NT2/D1 (cell line): Measurements from ENCODE around the gene C1orf21.

Source experiments
- DNase-seq: peaks from one replicate; pipeline ENCODE4 v3.0.0-alpha.2; 2011; ENCODE audit warnings: low read depth, low spot score
- H3K27me3 ChIP-seq: 2 replicates; pipeline ENCODE4 v1.6.0; 2011; ENCODE audit warnings: mild to moderate bottlenecking; ENCODE audit not compliant: insufficient read length, insufficient read depth
- H3K36me3 ChIP-seq: 2 replicates; pipeline ENCODE4 v1.6.1; 2011; ENCODE audit warnings: mild to moderate bottlenecking, low read length, mixed read lengths; ENCODE audit not compliant: insufficient read depth, insufficient read length
- H3K4me1 ChIP-seq: 2 replicates; pipeline ENCODE4 v1.5.1; 2011; ENCODE audit not compliant: insufficient read depth, insufficient read length
- H3K4me3 ChIP-seq: 2 replicates; pipeline ENCODE4 v1.5.1; 2011; ENCODE audit warnings: low read depth; ENCODE audit not compliant: insufficient read length
- H3K9ac ChIP-seq: 2 replicates; pipeline ENCODE4 v1.6.0; 2011; ENCODE audit warnings: low read depth; ENCODE audit not compliant: insufficient read length
- H3K9me3 ChIP-seq: 2 replicates; pipeline ENCODE4 v1.5.1; 2011; ENCODE audit warnings: mild to moderate bottlenecking, low read length; ENCODE audit not compliant: insufficient read depth
- SUZ12 ChIP-seq: IDR thresholded peaks from 2 replicates; pipeline ENCODE4 v1.6.1; 2011; ENCODE audit not compliant: insufficient read length, insufficient read depth; ENCODE audit errors: extremely low read depth
- YY1 ChIP-seq: IDR thresholded peaks from 2 replicates; pipeline ENCODE4 v1.6.1; 2011; ENCODE audit not compliant: insufficient read length, insufficient read depth
- ZNF274 ChIP-seq: IDR thresholded peaks from 2 replicates; pipeline ENCODE4 v1.6.1; 2011; ENCODE audit warnings: mild to moderate bottlenecking, low read depth, low read length

The C1orf21 gene

GRCh38 chr1:184405094-184405800 lies 18.4 kb downstream of the C1orf21 start:
- no peak for DNase-seq
- Histone ChIP-seq H3K9me3 (no peaks in the 10 kb centered on the region), H3K4me3 (no peak overlapping the region), H3K36me3 (no peaks in the 10 kb centered on the region), H3K4me1 (no peaks in the 10 kb centered on the region), H3K27me3 (no peaks in the 10 kb centered on the region), H3K9ac (no peak overlapping the region)
- TF ChIP-seq ZNF274 = no peak
- TF ChIP-seq YY1 = no peak
- no peak for TF ChIP-seq SUZ12

- H3K9me3 ChIP-seq = no peaks in the 10 kb centered on the region
- H3K4me3 ChIP-seq = no peak overlapping the region
- DNase-seq = no peak
- TF ChIP-seq ZNF274 (no peak), YY1 (no peak), SUZ12 (no peak)
- H3K36me3 ChIP-seq = no peaks in the 10 kb centered on the region
- no peak overlapping the region for H3K9ac ChIP-seq
- H3K4me1 ChIP-seq = no peaks in the 10 kb centered on the region
- H3K27me3 ChIP-seq = no peaks in the 10 kb centered on the region
Observed at GRCh38 chr1:184405801-184406142, 18.9 kb downstream of the C1orf21 start.

GRCh38 chr1:184406479-184406878 lies 19.6 kb downstream of the C1orf21 start:
- no peak for DNase-seq
- H3K27me3 ChIP-seq = no peaks in the 10 kb centered on the region
- TF ChIP-seq YY1 (no peak), SUZ12 (no peak), ZNF274 (no peak)
- H3K36me3 ChIP-seq = no peaks in the 10 kb centered on the region
- H3K9me3 ChIP-seq = no peaks in the 10 kb centered on the region
- no peak overlapping the region for H3K4me3 ChIP-seq
- H3K4me1 ChIP-seq = no peaks in the 10 kb centered on the region
- H3K9ac ChIP-seq = no peak overlapping the region

GRCh38 chr1:184407816-184408510 lies 21.1 kb downstream of the C1orf21 start:
- H3K9me3 ChIP-seq = no peaks in the 10 kb centered on the region
- DNase-seq = no peak
- H3K27me3 ChIP-seq = no peaks in the 10 kb centered on the region
- no peak overlapping the region for H3K4me3 ChIP-seq
- no peak overlapping the region for H3K9ac ChIP-seq
- no peaks in the 10 kb centered on the region for H3K4me1 ChIP-seq
- H3K36me3 ChIP-seq = no peaks in the 10 kb centered on the region
- TF ChIP-seq ZNF274 (no peak), YY1 (no peak), SUZ12 (no peak)

- H3K27me3 ChIP-seq = no peaks in the 10 kb centered on the region
- no peak overlapping the region for H3K9ac ChIP-seq
- DNase-seq = no peak
- H3K9me3 ChIP-seq = no peaks in the 10 kb centered on the region
- TF ChIP-seq ZNF274 (no peak), YY1 (no peak), SUZ12 (no peak)
- H3K4me1 ChIP-seq = no peaks in the 10 kb centered on the region
- no peak overlapping the region for H3K4me3 ChIP-seq
- H3K36me3 ChIP-seq = peaks cover 2% of the 10 kb centered on the region
Observed at GRCh38 chr1:184408580-184408979, 21.8 kb downstream of the C1orf21 start.

- TF ChIP-seq SUZ12 = no peak
- no peak for TF ChIP-seq ZNF274
- TF ChIP-seq YY1 = no peak
- Histone ChIP-seq H3K9ac (no peak overlapping the region), H3K4me1 (no peaks in the 10 kb centered on the region), H3K4me3 (no peak overlapping the region), H3K9me3 (no peaks in the 10 kb centered on the region), H3K27me3 (no peaks in the 10 kb centered on the region), H3K36me3 (peaks cover 5% of the 10 kb centered on the region)
- DNase-seq = no peak
Observed at GRCh38 chr1:184409011-184409410, 22.2 kb downstream of the C1orf21 start.

- no peak for DNase-seq
- Histone ChIP-seq H3K9ac (no peak overlapping the region), H3K4me3 (no peak overlapping the region), H3K4me1 (no peaks in the 10 kb centered on the region), H3K27me3 (no peaks in the 10 kb centered on the region), H3K9me3 (no peaks in the 10 kb centered on the region), H3K36me3 (peaks cover 5% of the 10 kb centered on the region)
- TF ChIP-seq ZNF274 (no peak), YY1 (no peak), SUZ12 (no peak)
Observed at GRCh38 chr1:184412472-184412871, 25.6 kb downstream of the C1orf21 start.
